ACHN (cell line): ENCODE measurements around the gene RNF19B.

ENCODE experiments used
- DNase-seq: peaks from one replicate; pipeline ENCODE4 v3.0.0-alpha.2; 2015
- in situ Hi-C: cut with HindIII; loops from 2 replicates; pipeline ENCODE4 v1.10.0; 2017; ENCODE audit warnings: low sequenced_read_pairs, low pct_ligation_motif_present, low pct_unique_long_range_greater_than_20kb

The RNF19B gene

GRCh38 chr1:32947669-32948389, 16.8 kb downstream of the RNF19B start:
- in situ Hi-C loops, result no loop called here
- no peak for DNase-seq

- no peak for DNase-seq
- in situ Hi-C loops, result no loop called here
These were observed 18.2 kb downstream of the RNF19B start for GRCh38 chr1:32946413-32946812.

DNA sequence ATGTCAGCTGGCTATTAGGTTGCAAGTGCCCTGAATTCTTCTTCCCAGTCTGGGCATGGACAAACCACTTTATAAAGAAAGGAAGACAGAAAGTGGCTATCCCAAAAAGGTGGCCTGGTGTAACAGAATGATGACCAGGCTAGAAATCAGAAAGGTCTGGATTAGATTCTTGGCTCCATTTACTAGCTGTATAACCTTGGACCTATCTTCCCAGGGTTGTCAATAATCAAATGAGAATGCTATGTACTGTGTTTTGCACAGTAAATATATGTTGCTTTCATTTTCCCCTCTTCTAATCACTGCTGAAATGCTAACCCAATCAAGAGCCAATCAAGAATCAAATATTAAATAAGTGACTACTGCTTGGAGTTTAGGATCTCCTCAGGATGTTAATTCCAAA, 20.4 kb downstream of the RNF19B start:
- in situ Hi-C loops, result no loop called here
- DNase-seq, result no peak

DNA sequence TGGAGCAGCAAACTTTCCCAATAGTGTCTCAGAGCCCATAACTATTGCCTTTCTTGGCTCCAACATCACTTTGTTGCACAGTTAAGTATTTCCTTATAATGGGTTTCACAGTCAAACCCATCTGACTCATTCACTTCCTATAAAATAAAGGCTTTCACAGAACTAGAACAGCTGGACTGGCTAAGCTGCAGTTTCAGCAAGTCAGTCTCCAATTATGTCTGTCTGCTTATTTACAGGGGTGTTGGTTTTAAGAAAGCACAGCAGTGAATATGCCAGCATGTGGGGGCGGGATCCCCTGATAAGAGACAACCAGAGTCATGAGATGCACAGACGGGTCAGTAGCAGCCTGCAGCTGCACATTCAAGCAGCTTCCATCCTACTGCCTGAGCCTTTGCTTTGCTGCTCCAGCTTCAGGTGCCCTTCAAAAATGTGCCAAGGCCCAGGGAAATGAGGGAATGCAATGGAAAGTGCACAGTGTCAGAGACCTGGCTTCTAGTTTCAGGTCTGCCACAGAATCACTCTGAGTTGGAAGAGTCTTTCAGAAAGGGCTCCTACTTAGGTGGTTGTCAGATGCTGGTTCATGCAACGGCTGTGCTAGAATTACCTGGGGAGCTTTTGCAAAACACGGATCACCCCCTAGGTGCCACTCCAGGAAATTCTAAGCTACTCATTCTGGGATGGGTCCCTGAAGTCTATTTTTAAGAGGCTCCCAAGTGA, 24.8 kb downstream of the RNF19B start:
- in situ Hi-C loops, result no loop called here
- no peak for DNase-seq

- DNase-seq, result no peak
- in situ Hi-C loops, result no loop called here
These were observed 27.5 kb downstream of the RNF19B start for GRCh38 chr1:32937061-32937460.

DNA sequence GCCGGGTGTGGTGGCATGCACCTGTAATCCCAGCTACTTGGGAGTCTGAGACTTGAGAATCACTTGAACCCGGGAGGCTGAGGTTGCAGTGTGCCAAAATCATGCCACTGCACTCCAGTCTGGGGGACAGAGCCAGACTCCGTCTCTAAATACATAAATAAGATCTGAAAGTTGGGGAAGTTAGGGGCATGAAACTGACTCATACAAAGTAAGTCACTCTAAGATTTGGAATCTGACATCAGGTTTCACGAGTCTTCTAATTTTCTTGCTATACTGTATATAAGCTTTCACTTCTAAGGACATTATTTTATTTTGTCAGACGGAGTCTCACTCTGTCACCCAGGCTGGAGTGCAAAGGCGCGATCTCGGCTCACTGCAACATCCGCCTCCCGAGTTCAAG, 30.1 kb downstream of the RNF19B start:
- no peak for DNase-seq
- in situ Hi-C loops, result no loop called here

GRCh38 chr1:32933742-32934322, 30.8 kb downstream of the RNF19B start:
- in situ Hi-C loops, result no loop called here
- DNase-seq, result peak; percentile 70

- DNase-seq, result no peak
- in situ Hi-C loops, result no loop called here
These were observed 32.8 kb downstream of the RNF19B start for GRCh38 chr1:32931760-32932159.

DNA sequence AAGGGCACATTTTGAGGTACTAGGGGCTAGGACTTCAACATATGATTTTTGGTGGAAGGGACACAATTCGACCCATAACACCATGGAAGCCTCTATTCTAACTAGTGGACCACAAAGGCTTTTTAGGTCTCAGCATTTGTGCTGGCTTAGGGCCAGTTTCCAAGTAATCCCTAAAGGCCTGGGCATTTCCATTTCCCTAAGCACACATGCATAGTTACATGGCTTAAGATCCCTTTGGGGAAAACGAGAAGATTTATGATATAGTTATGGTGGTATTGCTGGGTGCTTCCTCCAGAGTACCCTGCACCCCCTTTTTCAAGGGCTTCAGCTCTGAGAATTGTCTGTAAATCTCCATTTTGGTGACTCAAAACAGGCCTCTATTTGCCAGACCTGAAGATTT, 35.2 kb downstream of the RNF19B start:
- DNase-seq, result no peak
- in situ Hi-C loops, result no loop called here

DNA sequence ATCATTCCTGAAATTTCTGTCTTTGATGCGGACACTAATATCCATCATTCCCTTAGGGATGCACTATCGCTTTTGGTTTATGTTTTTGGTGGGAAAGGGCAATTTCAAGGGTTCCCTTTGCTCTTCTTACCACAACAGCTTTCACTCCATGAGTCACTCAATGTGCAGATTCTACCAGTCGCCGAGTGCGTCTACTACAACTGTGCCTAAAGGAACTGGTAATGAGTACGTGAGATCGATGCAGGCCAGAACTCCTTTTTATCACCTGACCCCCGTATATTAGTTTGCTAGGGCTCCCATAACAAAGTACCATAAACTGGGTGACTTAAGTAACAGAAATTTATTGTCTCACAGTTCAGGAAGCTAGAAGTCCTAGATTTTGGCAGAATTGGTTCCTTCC, 35.9 kb downstream of the RNF19B start:
- in situ Hi-C loops, result no loop called here
- DNase-seq, result no peak

DNA sequence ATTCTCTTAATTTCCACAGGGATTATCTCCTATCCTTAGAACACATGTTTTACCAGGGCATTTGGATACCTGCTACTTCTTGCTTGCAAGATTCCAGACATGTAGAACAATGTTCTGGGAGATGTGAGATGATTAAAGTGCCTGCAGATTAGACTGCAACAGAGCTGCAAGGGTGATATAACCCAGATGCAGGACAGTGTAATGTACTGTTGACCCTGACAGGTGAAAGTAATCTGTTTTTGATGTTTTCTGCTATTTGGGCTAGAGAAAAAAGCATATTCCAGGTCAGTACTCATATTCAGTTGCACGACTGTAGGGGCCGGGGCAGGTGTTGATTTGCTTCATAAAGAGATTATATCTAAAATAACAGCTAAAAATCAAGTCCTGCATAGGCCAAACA, 36.3 kb downstream of the RNF19B start:
- no peak for DNase-seq
- in situ Hi-C loops, result no loop called here

- in situ Hi-C loops, result no loop called here
- no peak for DNase-seq
These were observed 37.2 kb downstream of the RNF19B start for GRCh38 chr1:32927441-32927840.

GRCh38 chr1:32926562-32926961, 38.0 kb downstream of the RNF19B start:
- in situ Hi-C loops, result no loop called here
- DNase-seq, result no peak

GRCh38 chr1:32925403-32926162, 39.0 kb downstream of the RNF19B start:
- in situ Hi-C loops, result no loop called here
- DNase-seq, result no peak

GRCh38 chr1:32924881-32925344, 39.7 kb downstream of the RNF19B start:
- in situ Hi-C loops, result no loop called here

GRCh38 chr1:32920833-32921232, 43.8 kb downstream of the RNF19B start:
- in situ Hi-C loops, result no loop called here
- no peak for DNase-seq

More at GRCh38 chr1:32924881-32925344, 39.7 kb downstream of the RNF19B start:
- DNase-seq, result no peak

GRCh38 chr1:32919811-32920733, 44.5 kb downstream of the RNF19B start:
- peak; percentile 31 for DNase-seq
- in situ Hi-C loops, result no loop called here

DNA sequence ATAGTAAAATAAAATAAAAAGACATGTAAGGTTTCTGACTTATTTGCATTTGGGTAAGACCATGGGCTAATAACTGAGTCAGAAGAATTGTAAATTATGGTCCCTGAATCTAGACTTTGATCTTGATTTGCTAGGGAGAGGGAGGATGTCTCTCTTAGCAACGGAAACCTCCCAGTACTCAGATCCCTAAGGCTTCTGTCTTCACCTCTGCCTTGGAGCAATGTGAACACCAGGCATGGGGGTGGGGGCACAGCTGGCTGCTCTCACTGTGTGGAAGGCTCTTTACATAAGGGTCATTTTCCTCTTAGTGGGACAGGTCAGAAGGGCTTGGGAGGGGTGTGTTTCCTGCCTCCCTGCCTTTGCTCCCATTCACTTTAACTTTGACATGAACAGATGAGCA, 46.4 kb downstream of the RNF19B start:
- DNase-seq, result no peak
- in situ Hi-C loops, result no loop called here
